Activated T-cell treated with anti-CD3 and anti-CD28 coated beads, Interleukin-2, amount 50 U/mL, for 72 hours (primary cell): Measurements from ENCODE around the gene MAP3K19. TPM values are rescaled to one million over a fixed set of nuclear protein-coding genes. Genes with fewer than 3 reads are reported as not detected.
"Not testable (repeated sequence)": the region's sequence is repeated elsewhere in the genome, so short reads cannot be mapped to it uniquely, and the experiment has no call there.

Source experiments
- ATAC-seq, 2 donors: fragments of 150-1000 bp; cut with Tn5 transposase; replicated peaks in 1 of 2; 2 replicates each; pipeline ENCODE4 v1.10.0; 2021; ENCODE audit warnings: moderate library complexity in 2 of 2, mild to moderate bottlenecking in 1 of 2
- DNase-seq, 2 donors: peaks; one replicate each; pipeline ENCODE4 v3.0.0; 2021 to 2022; ENCODE audit warnings: mixed read lengths in 1 of 2
- H3K27ac Mint-ChIP-seq: one replicate; pipeline ENCODE4 v1.8.0; 2022; ENCODE audit warnings: mild to moderate bottlenecking, moderate library complexity, mixed read lengths
- H3K27me3 Mint-ChIP-seq: one replicate; pipeline ENCODE4 v1.8.0; 2022; ENCODE audit warnings: low read depth, mixed read lengths
- H3K36me3 Mint-ChIP-seq, 2 donors: one replicate each; pipeline ENCODE4 v1.8.0; 2022; ENCODE audit warnings: mixed read lengths in 2 of 2, mild to moderate bottlenecking in 1 of 2; ENCODE audit not compliant: insufficient read depth in 2 of 2
- H3K4me1 Mint-ChIP-seq: one replicate; pipeline ENCODE4 v1.8.0; 2022; ENCODE audit warnings: low read depth, mixed read lengths
- H3K4me3 Mint-ChIP-seq, 2 donors: one replicate each; pipeline ENCODE4 v1.8.0; 2022; ENCODE audit warnings: mild to moderate bottlenecking in 2 of 2, mixed read lengths in 2 of 2, moderate library complexity in 2 of 2
- H3K9me3 Mint-ChIP-seq, 2 donors: one replicate each; pipeline ENCODE4 v1.8.0; 2022; ENCODE audit warnings: mixed read lengths in 2 of 2
- total RNA-seq, 2 donors: library from RNA; stranded (reverse); gene quantifications; one replicate each; pipeline ENCODE4 v1.2.3, GENCODE V29; 2022

The MAP3K19 gene
- total RNA-seq, 2 donors from 2014 or later: not detected

DNA sequence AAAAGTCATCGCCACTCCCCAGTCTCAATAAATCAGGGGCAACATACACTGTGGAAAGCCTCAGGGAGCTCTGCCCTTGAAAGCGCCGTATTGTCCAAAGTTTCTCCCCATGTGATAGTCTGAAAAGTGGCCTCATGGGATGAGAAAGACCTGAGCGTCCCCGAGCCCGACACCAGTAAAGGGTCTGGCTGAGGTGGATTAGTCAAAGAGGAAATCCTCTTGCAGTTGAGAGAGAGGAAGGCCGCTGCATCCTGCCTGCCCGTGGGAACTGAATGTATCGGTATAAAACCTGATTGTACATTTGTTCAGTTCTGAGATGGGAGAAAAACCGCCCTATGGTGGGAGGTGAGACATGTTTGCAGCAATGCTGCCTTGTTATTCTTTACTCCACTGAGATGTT lies 80.1 kb downstream of the MAP3K19 start:
- not testable (repeated sequence) for H3K36me3 Mint-ChIP-seq, H3K4me1 Mint-ChIP-seq, ATAC-seq, DNase-seq, H3K27me3 Mint-ChIP-seq, H3K27ac Mint-ChIP-seq, H3K4me3 Mint-ChIP-seq
- H3K9me3 Mint-ChIP-seq: peaks cover 8 to 13% of the 10 kb centered on the region in 2 donors

DNA sequence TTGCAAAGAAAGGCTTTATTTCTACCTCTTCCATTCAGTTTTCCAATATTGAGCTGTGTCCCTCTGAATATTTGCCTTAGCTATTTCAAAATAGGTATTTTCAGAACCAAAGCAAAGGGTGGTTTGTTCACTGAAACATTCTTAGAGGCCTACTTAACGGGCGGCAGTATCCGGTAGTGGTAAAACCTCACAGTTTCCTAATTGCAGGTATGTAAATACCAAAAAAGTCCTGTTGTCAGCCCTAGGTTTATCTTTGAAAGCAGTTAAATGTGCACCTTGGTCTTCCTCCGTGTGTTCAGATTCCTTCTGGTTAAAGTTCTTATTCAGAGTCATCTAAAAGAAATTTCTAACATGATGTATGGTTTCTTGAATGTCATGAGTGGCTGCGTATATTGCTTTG lies 89.8 kb downstream of the MAP3K19 start:
- no peaks in the 10 kb centered on the region for H3K27me3 Mint-ChIP-seq
- peaks cover 1 to 17% of the 10 kb centered on the region in 2 donors for H3K36me3 Mint-ChIP-seq

DNA sequence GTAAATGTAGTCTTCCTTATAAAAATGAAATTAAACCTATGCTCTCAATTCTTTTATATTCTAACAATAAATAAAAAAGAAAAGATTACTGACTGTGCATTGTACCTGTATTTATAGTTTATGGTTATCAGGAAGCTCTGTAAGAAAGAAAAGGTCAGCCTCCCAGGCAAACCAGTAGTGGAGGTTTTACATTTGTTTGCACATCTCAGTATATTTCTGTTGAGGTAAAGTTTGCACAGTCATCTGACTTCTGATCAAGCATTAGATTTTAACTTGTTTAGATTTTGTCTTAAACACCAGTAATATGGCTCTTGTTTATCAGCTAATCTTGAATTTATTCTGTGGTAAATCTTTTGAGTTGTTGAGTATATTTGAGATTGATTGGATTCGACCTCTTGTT lies 91.5 kb downstream of the MAP3K19 start:
- H3K27ac Mint-ChIP-seq: no peak overlapping the region
- peaks cover 4 to 23% of the 10 kb centered on the region in 2 donors for H3K36me3 Mint-ChIP-seq
- DNase-seq (no peak), ATAC-seq (no peak)
- no peak overlapping the region for H3K4me3 Mint-ChIP-seq
- no peaks in the 10 kb centered on the region for H3K9me3 Mint-ChIP-seq
- no peaks in the 10 kb centered on the region for H3K27me3 Mint-ChIP-seq
- peaks cover 17% of the 10 kb centered on the region for H3K4me1 Mint-ChIP-seq

More for the DNA sequence above, 89.8 kb downstream of the MAP3K19 start:
- no peak for DNase-seq
- ATAC-seq: no peak
- Mint-ChIP-seq H3K9me3 (no peaks in the 10 kb centered on the region), H3K4me1 (peaks cover 12% of the 10 kb centered on the region), H3K27ac (no peak overlapping the region), H3K4me3 (no peak overlapping the region)

- no peak for DNase-seq
- Mint-ChIP-seq H3K4me1 (peaks cover 28% of the 10 kb centered on the region), H3K9me3 (no peaks in the 10 kb centered on the region), H3K27ac (peak overlapping the region; percentile 62), H3K4me3 (no peak overlapping the region), H3K36me3 (peaks cover 4 to 23% of the 10 kb centered on the region in 2 donors), H3K27me3 (no peaks in the 10 kb centered on the region)
- no peak for ATAC-seq
These were observed 93.2 kb downstream of the MAP3K19 start for GRCh38 chr2:134954065-134954464.

GRCh38 chr2:134952608-134953007 lies 94.6 kb downstream of the MAP3K19 start:
- H3K4me1 Mint-ChIP-seq: peaks cover 37% of the 10 kb centered on the region
- no peak overlapping the region for H3K4me3 Mint-ChIP-seq
- no peaks in the 10 kb centered on the region for H3K27me3 Mint-ChIP-seq
- no peak for DNase-seq
- no peaks in the 10 kb centered on the region for H3K9me3 Mint-ChIP-seq
- H3K27ac Mint-ChIP-seq: no peak overlapping the region
- no peak for ATAC-seq
- H3K36me3 Mint-ChIP-seq: peaks cover 4 to 29% of the 10 kb centered on the region in 2 donors

GRCh38 chr2:134950886-134951285 lies 96.4 kb downstream of the MAP3K19 start:
- Mint-ChIP-seq H3K4me1 (peaks cover 37% of the 10 kb centered on the region), H3K27ac (no peak overlapping the region), H3K4me3 (no peak overlapping the region), H3K9me3 (no peaks in the 10 kb centered on the region), H3K36me3 (peaks cover 6 to 29% of the 10 kb centered on the region in 2 donors), H3K27me3 (no peaks in the 10 kb centered on the region)
- ATAC-seq: no peak
- DNase-seq: no peak

GRCh38 chr2:134949981-134950708 lies 97.1 kb downstream of the MAP3K19 start:
- no peaks in the 10 kb centered on the region for H3K9me3 Mint-ChIP-seq

DNA sequence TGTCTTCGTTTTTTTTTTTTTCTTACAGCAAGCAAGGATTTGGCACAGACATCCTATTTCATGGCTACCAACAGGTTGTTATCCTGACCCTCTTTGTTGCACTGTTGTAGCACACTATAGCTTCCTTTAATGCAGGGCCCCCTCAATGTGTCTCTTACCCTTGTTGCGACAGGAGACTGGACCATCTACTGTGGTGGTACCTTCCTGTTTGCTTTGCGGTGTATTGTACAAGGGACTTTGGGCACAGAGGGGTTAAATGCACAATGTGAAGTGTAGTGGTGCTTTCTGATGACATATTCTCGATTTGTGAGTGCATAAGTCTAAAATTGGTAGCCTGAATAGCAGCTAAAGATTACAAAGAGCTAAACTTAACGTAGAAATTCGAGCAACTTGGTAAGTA lies 101.2 kb downstream of the MAP3K19 start:
- peaks cover 2 to 17% of the 10 kb centered on the region in 2 donors for H3K36me3 Mint-ChIP-seq
- H3K27ac Mint-ChIP-seq: no peak overlapping the region
- H3K4me1 Mint-ChIP-seq: peaks cover 35% of the 10 kb centered on the region
- DNase-seq (no peak), ATAC-seq (no peak)
- H3K4me3 Mint-ChIP-seq: no peak overlapping the region
- H3K9me3 Mint-ChIP-seq: no peaks in the 10 kb centered on the region
- no peaks in the 10 kb centered on the region for H3K27me3 Mint-ChIP-seq

More at GRCh38 chr2:134949981-134950708, 97.1 kb downstream of the MAP3K19 start:
- ATAC-seq: peak in 1 of 2 donors; percentile 25
- H3K4me1 Mint-ChIP-seq: peaks cover 37% of the 10 kb centered on the region
- DNase-seq: no peak
- H3K4me3 Mint-ChIP-seq: no peak overlapping the region
- H3K27me3 Mint-ChIP-seq: no peaks in the 10 kb centered on the region
- peaks cover 6 to 32% of the 10 kb centered on the region in 2 donors for H3K36me3 Mint-ChIP-seq
- peak overlapping the region; percentile 12 for H3K27ac Mint-ChIP-seq

GRCh38 chr2:134944975-134945374 lies 102.3 kb downstream of the MAP3K19 start:
- no peak for ATAC-seq
- H3K36me3 Mint-ChIP-seq: peaks cover 4 to 21% of the 10 kb centered on the region in 2 donors
- no peaks in the 10 kb centered on the region for H3K9me3 Mint-ChIP-seq
- peaks cover 32% of the 10 kb centered on the region for H3K4me1 Mint-ChIP-seq
- H3K4me3 Mint-ChIP-seq: no peak overlapping the region
- H3K27ac Mint-ChIP-seq: peak overlapping the region; percentile 21
- DNase-seq: no peak
- H3K27me3 Mint-ChIP-seq: no peaks in the 10 kb centered on the region

DNA sequence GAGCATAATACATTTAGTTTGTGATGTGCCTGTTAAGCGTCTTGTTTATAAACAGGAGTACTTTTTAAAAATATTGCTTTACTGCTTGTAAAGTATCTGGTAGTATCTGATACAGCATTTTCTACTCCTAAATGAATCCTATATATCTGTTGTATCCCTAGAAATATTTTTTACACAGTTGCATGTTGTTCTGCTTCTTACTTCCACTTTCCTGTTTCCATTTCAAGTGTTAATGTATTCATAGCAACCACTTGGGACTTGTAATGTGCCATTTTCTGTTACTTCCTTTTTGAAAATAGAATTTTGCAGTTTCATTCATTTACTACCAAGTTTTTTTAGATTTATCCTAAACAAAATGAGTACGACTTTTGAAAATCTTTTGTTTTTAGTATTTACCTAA lies 103.7 kb downstream of the MAP3K19 start:
- ATAC-seq: no peak
- H3K36me3 Mint-ChIP-seq: peaks cover 7 to 29% of the 10 kb centered on the region in 2 donors
- H3K4me3 Mint-ChIP-seq: no peak overlapping the region
- H3K27ac Mint-ChIP-seq: peak overlapping the region; percentile 38
- no peaks in the 10 kb centered on the region for H3K9me3 Mint-ChIP-seq
- H3K27me3 Mint-ChIP-seq: no peaks in the 10 kb centered on the region
- no peak for DNase-seq
- H3K4me1 Mint-ChIP-seq: peaks cover 18% of the 10 kb centered on the region

- Mint-ChIP-seq H3K4me1 (peaks cover 23% of the 10 kb centered on the region), H3K4me3 (no peak overlapping the region), H3K9me3 (no peaks in the 10 kb centered on the region), H3K27ac (no peak overlapping the region), H3K36me3 (peaks cover 6 to 20% of the 10 kb centered on the region in 2 donors), H3K27me3 (no peaks in the 10 kb centered on the region)
- DNase-seq (no peak), ATAC-seq (no peak)
These were observed 110.6 kb downstream of the MAP3K19 start for GRCh38 chr2:134936691-134937090.

DNA sequence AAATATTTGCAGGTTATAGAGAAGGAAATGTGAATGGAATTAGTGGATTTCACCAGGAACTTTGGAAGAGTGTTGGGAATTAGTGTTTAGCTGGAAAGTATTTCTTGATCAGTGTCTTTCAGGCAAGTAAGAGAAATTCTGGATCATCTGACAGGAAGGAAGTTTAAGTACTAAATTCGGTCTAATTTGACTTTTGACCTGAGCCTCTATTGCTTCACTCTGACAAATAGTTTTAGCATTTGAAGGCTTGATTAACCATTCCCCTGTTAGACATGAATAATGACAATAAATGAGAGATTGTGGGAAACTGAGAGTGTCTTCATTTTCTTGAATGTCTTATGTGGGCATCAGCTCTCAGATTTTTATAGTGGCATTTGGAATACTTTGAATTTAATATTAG lies 112.6 kb downstream of the MAP3K19 start:
- Mint-ChIP-seq H3K9me3 (no peaks in the 10 kb centered on the region), H3K4me1 (peaks cover 35% of the 10 kb centered on the region), H3K27ac (peak overlapping the region; percentile 87), H3K36me3 (peaks cover under 1 to 13% of the 10 kb centered on the region in 2 donors), H3K4me3 (peak overlapping the region in 1 of 2 donors; percentile 22), H3K27me3 (no peaks in the 10 kb centered on the region)
- DNase-seq: no peak
- no peak for ATAC-seq

GRCh38 chr2:134934150-134934549 lies 113.1 kb downstream of the MAP3K19 start:
- H3K4me1 Mint-ChIP-seq: peaks cover 40% of the 10 kb centered on the region
- H3K9me3 Mint-ChIP-seq: no peaks in the 10 kb centered on the region
- no peaks in the 10 kb centered on the region for H3K27me3 Mint-ChIP-seq
- ATAC-seq (no peak), DNase-seq (no peak)
- H3K36me3 Mint-ChIP-seq: peaks cover 0 to 11% of the 10 kb centered on the region in 2 donors
- peak overlapping the region; percentile 87 for H3K27ac Mint-ChIP-seq
- H3K4me3 Mint-ChIP-seq: no peak overlapping the region

GRCh38 chr2:134933732-134934131 lies 113.5 kb downstream of the MAP3K19 start:
- peaks cover 0 to 10% of the 10 kb centered on the region in 2 donors for H3K36me3 Mint-ChIP-seq
- H3K27ac Mint-ChIP-seq: peak overlapping the region; percentile 87
- no peak overlapping the region for H3K4me3 Mint-ChIP-seq
- DNase-seq: no peak
- no peaks in the 10 kb centered on the region for H3K27me3 Mint-ChIP-seq
- no peak for ATAC-seq
- H3K9me3 Mint-ChIP-seq: no peaks in the 10 kb centered on the region
- H3K4me1 Mint-ChIP-seq: peaks cover 41% of the 10 kb centered on the region
